Putamen (tissue), 1 donor: Measurements from ENCODE around the gene PTPMT1.
"Not testable (repeated sequence)": the region's sequence is repeated elsewhere in the genome, so short reads cannot be mapped to it uniquely, and the experiment has no call there.

Source experiments
- DNase-seq: peaks from one replicate; pipeline ENCODE4 v3.0.0-alpha.2; 2016; ENCODE audit warnings: low spot score

Gene PTPMT1

GRCh38 chr11:47565340-47566148, at the start of gene PTPMT1:
TSS of gene PTPMT1 (plus strand) at chr11:47565599. CDS start at chr11:47565623, 24 bp downstream.
- DNase-seq: no peak

GRCh38 chr11:47516155-47516554, 49.2 kb upstream of the PTPMT1 start:
- DNase-seq: no peak

GRCh38 chr11:47516984-47517853, 48.2 kb upstream of the PTPMT1 start:
- DNase-seq: no peak

- DNase-seq: no peak
These were observed 47.0 kb upstream of the PTPMT1 start for GRCh38 chr11:47518212-47518964.

- DNase-seq: no peak
These were observed 41.7 kb upstream of the PTPMT1 start for GRCh38 chr11:47523490-47524225.

- peak; percentile 71 for DNase-seq
These were observed 41.0 kb upstream of the PTPMT1 start for GRCh38 chr11:47524291-47524874.

- DNase-seq: not testable (repeated sequence)
These were observed 39.4 kb upstream of the PTPMT1 start for GRCh38 chr11:47526032-47526431.

- DNase-seq: no peak
These were observed 38.2 kb upstream of the PTPMT1 start for GRCh38 chr11:47527186-47527585.

- no peak for DNase-seq
These were observed 35.4 kb upstream of the PTPMT1 start for GRCh38 chr11:47529951-47530350.

- not testable (repeated sequence) for DNase-seq
These were observed 34.7 kb upstream of the PTPMT1 start for GRCh38 chr11:47530721-47531120.

GRCh38 chr11:47531666-47532065, 33.7 kb upstream of the PTPMT1 start:
- DNase-seq: no peak

- peak; percentile 86 for DNase-seq
These were observed 32.7 kb upstream of the PTPMT1 start for GRCh38 chr11:47532597-47533213.

- DNase-seq: no peak
These were observed 31.7 kb upstream of the PTPMT1 start for GRCh38 chr11:47533690-47534151.

GRCh38 chr11:47534704-47535251, 30.6 kb upstream of the PTPMT1 start:
- DNase-seq: no peak

GRCh38 chr11:47536915-47537314, 28.5 kb upstream of the PTPMT1 start:
- DNase-seq: no peak

GRCh38 chr11:47538741-47539565, 26.4 kb upstream of the PTPMT1 start:
- no peak for DNase-seq

- no peak for DNase-seq
These were observed 25.7 kb upstream of the PTPMT1 start for GRCh38 chr11:47539681-47540039.

GRCh38 chr11:47541070-47541469, 24.3 kb upstream of the PTPMT1 start:
- no peak for DNase-seq

GRCh38 chr11:47545298-47545697, 20.1 kb upstream of the PTPMT1 start:
- no peak for DNase-seq
